ENCODE results near the gene CDK5R2.

The CDK5R2 gene

DNA sequence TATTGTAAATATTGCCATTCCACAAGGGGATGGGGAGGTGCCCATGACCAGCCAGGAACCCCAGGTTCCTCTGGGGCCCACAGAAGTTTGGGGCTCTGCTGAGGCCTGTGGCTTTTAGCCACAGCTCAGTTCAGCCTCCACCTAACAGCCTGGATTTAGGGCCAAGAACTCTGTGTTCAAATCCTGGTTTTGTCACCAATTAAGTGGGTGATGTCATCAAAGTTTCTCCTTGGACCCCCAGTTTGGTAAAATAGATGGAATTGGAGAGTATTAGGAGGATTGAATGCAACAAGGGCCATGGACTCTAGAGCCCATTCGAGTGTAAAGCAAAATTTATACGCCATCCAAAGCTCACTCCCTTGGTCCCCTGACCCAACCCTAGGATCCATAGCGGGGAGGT is 28.7 kb downstream of the CDK5R2 start:
- DNase-seq (ENCODE audit: low read depth), result no peak

DNA sequence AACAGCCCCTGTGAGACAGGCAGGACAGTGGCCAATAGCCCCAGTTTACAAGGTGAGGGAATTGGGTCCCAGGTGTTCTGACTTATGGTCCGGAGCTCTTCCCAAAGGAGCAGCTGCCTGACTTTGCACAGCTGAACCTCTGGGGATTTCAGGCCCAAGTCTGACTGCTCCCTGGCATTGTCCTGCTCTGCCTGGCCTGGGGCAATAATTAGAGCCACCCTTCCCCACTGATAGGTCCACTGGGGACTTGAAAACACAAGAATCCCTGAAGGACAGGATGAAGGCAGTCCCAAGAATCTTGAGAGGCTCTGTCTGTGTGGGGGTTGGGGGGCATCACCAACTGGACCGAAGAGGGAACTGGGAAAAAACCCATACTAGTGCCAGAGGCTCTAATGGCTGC is 29.2 kb downstream of the CDK5R2 start:
- no peak for DNase-seq (ENCODE audit: low read depth)

DNA sequence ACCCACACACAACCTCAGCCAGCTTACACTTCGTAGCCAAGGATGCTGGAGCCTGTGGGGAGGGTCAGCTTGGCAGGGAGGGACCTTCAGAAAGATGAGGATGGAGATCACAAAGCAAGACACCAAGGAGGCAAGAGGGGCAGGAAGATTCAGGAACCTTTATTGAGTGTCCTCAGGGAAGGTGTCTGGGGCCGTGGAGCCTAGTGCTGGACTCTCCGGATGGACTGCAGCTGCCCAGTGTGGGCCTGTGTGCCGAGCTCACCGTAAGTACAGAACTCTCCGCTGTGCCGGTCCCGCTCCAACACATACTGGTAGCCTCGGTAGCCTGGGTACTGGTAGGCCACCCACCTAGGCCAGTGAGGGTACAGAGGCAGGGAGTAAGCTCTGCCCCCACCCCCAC is 30.6 kb downstream of the CDK5R2 start:
- no peak for DNase-seq (ENCODE audit: low read depth)

DNA sequence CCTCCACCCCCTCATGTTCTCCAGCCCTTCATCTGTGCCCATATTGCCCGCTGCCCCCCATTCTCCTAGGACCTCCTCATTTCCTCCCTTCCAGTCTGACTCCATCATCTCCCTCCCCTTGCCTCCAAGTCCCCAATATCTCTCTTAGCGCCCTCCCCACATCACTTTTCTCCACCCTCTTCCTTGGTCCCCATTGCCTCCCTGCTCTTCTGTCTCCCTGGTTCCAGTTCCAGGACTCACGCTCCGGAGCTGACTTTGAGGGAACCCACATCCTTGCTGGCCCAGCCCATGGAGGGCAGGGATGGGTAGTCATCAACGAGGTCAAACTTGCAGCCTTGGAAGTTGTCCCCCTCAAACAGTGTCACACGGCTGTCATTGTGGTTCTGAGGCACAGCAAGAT is 31.1 kb downstream of the CDK5R2 start:
- no peak for DNase-seq (ENCODE audit: low read depth)

DNA sequence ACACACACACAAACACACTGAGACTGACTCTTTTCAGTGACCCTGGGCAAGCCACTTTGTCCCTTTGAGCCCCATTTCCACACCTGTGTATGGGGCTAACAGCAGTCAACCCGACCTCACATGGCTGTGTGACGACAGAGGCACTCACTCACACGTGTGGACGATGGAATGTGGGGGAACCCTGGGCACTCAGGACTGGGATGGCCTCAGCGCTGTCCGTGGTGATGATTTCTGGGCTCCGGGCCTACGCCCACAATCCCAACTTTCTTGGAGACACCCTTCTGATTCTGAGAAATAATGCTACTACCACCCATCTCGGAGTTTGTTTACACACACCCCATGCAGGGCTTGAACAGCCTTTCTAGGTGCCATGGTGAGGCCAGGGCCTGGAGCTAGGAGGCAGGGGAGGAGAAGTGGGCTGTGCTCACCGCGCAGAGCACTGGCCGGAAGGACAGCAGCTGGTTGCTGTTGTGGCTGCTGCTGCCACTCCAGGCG is 32.3 kb downstream of the CDK5R2 start:
- DNase-seq (ENCODE audit: low read depth), result no peak

DNA sequence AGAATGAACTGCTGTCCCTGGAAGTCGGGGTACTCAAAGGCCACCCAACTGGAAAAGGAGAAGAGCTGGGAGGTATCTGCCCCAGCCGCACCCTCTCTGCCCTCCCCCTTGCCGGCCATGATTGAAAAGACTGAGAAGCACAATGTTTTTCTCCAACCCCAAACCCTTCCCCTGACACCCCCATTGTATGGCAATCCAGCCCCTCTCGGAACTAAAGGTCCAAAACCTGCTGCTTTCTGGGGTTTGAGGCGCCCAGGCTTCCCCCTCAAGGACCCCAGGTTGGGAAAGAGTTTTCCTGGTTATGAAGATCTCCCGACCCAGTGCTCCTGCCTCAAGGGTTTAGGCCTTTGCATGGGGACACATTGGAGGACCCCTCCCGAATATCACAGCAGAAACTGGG is 32.7 kb downstream of the CDK5R2 start:
- no peak for DNase-seq (ENCODE audit: low read depth)

DNA sequence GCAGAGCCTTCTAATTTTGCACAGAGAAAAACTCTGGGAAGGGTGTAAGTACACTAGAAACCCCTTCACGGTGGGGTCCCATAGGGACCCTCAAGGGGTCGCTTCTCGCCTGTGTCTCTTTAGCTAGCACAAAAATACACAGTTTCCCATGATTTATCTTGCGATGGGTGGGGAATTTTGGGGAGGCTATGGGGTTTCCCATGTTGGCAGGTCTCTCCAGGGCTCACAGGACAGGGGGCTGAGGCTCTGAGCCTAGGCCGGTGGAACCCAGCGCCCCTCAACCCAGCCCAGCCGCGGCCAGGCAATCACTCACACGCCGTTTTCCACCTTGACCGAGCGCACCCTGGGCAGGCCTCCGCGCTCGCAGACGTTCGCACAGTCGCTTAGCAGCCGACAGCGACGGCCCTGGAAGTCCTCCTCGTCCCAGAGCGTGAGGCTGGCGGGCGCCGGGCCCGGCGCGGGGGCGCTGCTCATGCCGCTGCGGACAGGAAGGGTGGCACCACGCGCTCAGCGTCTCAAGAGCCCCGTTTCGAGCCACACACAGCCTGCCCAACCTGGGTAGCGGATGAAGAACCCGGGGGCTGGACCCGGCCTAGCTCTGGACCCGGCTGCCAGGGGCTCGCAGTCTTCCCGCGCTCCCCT is 33.4 kb downstream of the CDK5R2 start:
- DNase-seq (ENCODE audit: low read depth), result no peak

DNA sequence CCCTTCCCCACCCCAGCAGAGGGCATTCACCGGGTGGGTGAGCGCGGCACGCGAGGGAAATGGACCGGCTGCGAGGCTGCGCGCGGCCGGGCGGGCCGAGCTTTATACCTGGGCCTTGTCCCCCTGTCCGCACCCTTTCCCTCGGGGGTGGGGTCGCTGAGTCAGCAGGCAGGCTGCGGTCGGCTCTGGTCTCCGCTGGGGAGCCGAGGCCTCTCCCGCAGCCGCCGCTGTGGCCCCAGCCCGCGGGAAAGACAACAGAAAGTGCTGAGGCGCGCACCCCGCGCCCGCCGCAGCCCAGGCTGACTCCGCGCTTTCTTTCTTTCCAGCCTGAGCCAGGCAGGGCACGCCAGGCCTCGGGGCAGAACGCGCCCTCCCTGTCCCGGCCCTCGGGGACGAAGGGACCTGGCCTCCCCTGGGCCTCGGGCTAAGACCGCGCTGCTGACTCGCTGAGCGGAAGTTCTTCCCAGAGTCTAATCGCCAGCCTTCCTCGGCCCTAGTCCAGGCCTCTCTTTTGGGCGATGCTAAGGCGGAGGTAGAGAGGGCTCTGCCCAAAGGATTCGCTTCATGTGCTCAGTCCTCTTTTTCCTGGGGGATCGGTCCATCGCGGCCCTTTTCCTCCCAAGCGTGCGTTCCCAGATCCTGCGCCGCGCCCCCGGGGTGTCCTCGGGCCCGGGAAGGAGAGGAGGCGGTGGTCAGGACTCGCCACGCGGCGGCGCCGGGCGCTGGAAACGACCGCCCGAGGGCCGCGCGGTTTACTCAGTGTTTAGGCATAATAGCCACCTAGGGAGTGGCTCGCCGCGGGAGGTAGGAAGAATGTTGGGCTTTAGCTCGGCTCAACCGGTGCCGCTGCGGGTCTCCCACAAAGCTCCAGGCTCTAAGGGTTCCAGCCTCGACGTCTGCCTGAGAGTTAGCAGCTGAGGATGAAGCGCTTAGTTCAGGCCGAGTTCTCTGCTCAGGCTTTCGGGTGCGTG is 34.2 kb downstream of the CDK5R2 start, which contains the start of gene CRYBA2:
TSS of gene CRYBA2 (minus strand) at position 78 of the 971 bp plus-strand sequence. CDS start 246 bp downstream, outside the sequence.
- no peak for DNase-seq (ENCODE audit: low read depth)

DNA sequence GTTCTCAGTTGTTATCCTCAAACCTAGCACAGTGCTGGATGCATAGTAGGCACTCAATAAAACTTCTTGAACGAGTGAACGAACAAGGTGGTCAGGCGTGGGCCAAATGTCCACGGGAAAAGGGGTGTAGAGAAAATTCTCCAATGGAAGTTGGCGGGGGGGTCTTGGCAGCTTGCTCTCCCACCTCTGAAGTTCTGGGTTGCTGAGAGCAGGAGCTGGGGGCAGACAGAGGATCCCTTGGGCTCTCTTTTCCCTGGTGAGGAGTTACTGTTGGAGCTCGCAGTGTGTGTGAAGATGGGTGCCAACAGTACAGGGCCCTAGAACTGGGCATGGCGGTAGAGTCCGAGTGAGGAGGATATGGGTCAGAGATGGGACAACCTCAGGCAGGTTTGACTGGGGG is 36.1 kb downstream of the CDK5R2 start:
- DNase-seq (ENCODE audit: low read depth), result no peak

DNA sequence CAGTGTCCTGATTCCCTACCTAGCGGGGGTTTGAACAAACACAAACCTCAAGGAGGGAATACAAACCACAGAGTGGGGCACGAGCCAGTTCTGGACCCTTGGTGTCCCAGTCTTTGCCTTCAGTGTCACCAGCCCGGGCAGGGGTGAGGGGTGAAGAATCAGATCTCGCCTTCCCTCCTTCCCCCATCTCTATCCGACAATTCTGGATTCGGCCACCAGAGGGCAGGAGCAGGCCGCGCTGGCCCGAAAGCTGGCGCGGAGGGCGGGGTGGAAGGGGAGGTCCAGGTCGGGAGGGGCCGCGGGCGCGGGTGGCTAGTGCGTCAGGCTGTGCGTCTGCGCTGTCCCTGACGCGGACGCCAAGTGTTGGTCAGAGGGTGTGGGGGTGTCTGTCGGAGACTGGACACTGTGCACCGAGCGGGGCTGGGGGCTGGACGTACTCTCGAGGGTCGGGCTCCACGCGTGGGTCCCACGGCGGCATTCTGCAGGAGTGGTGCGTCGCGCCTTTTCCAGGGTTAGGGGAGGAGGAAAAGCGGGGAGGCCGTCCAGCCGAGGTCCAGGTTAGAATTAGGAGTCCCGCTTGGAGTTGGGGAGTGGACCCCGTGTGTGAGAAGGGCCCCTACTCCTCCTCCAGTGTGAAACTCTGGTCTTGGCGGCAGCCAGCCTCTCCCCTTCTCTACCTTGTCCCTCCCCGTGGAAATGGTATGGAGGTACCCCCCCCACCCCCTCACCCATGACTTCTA is 36.7 kb downstream of the CDK5R2 start:
- peak; percentile 64 for DNase-seq (ENCODE audit: low read depth)

DNA sequence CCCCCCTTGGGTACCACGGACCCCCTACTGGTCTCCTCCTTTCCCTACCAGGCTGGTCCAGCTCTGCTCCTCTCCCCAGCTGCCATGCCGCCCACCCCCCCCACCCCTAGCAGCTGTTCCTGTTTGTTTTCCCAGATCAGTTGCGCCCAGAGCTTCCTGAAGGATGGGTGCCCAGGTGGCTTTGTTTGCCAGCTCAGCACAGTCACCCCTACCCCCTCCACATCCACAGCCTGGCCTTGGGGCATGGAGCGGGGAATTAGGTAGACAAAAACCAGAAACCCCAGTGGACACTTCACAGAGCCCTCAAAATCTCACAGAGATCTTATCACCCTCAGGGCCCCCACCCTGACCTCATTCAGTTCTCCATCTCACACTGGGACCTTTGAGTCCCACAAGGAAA is 37.5 kb downstream of the CDK5R2 start:
- no peak for DNase-seq (ENCODE audit: low read depth)

DNA sequence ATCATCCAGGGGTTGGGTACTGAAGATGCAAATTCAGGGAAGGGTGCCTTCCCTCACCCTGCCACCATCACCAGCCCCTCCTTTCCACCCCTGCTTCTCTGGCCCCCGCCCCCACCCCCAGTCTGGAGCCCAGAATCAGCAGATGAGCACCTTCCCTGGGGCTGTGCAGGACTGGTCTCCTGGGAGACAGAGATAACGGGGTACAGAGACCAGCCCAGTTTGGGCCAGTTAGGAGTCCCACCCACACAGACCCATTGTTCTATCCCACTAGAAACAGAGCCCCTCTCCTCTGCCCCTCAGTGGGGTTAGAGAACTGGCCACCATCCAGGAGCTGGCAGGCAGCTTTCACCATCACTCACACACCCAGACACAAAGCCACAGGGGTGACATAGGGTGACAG is 38.3 kb downstream of the CDK5R2 start:
- no peak for DNase-seq (ENCODE audit: low read depth)

DNA sequence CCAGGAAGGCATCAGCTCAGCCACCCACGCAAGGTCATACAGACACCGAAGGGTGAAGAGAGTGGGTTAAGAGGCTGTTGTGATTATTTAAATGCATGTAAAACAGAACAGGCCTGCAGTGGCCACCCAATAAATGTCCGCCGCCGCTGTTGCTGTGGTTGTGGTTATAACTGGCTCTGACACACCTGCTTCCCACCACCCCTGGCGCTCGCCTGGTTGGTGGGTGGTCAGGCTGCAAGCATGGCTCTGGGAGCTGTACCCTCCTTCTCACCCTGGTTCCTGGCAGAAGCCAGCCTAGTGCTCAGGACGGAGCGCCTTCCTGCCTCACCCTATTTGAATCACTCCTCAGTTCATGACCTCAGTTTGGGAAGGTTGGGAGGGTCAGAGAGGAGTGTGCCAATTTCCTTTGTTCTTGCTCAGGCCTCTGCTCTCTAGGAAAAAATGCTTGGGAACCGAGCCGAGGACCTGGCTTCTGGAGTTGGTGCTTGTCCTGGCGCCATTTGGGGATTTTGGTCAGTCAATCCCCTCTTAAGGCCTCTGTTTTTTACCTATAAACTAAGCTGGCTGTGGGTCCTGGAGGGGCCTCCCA is 39.0 kb downstream of the CDK5R2 start:
- DNase-seq (ENCODE audit: low read depth), result no peak

DNA sequence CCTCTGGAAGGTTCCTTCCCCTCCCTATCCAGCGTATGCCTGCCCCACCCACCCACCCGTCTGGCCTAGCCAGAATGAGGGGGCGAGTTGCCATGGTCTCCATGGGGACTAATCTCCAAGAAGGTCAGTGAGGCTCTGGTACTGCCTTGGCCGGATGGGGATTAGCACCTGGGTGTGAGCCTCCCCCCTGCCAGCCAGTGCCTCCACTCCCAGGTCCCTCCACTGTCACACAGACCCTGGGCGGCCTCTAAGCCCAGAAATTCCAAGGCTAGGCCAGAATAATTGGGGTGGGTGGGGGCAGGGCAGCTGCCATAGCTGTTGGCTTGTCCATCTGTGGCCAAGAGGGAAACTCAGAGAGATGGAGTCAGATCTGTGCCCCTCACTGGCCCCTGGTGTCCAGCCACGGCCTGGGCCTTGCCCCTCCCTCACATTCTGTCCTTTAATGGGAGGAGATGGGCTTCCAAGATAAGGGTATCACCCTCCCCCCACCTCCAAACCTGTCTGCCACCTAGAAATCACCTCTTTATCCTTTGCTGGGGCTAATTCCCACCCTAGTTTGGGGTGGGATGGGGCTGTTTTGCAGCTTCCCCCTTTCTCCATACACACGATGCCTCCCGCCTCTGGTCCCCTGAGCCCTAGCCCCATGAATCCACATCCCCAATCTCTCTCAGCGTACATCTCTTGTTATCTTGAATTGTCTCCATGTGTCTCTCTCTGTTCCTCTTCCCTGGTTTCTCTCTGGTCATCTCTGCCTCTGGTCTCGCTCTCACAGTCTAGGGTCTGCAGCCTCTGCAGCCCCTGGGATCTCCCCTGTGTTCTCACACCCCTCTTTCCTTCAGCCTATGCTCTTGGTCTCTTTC is 39.8 kb downstream of the CDK5R2 start:
- no peak for DNase-seq (ENCODE audit: low read depth)

DNA sequence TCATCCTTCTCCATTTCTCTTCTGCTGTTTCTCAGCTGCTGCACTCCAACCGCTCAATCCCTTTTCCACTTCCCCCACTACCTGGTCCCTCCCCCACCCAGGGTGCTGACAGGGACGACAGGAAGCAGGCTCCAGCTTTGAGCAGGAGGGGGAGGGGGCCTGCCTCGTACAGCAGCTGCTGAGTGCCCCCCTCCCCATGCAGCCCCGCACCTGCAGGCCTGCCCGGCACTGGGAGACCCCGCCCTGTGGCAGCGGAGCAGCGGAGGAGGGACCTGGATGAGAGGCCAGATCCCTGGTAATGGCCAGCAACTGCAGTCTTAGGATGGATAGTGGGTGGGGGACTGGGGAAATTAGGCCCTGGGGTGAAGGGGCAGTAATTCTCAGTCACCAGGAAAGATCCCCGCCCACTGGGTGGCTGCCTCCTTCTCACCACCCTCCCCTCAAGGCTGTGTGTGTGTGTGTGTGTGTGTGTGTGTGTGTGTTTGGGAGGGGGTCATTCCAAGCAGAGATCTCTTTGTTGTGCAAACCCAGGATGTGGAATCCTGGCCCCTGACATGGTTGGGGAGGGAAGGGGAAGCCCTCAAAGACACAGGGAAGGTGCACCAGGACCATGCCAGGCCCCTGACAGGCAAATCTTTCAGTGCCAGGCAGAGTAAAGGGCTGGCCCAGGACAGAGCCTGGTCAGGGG is 40.6 kb downstream of the CDK5R2 start:
- DNase-seq (ENCODE audit: low read depth), result no peak

DNA sequence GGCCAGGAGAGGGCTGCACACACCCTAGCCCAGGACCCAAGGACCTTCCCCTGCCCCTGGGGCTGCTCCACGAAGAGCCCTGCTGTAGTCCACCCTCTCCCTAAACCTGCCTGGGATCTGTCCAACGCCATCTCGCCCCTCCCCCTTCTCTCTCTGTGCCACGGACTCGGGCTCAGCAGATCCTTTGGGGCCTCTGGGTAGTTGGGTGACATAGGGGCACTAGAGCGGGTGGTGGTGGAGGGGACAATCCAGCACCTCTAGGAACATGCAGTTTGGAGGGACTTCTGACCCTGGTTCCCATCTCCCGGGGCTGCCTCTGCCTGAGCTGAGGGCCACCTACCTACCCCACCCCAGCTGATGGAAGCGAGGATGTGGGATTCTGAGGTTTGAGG is 41.1 kb downstream of the CDK5R2 start:
- no peak for DNase-seq (ENCODE audit: low read depth)

DNA sequence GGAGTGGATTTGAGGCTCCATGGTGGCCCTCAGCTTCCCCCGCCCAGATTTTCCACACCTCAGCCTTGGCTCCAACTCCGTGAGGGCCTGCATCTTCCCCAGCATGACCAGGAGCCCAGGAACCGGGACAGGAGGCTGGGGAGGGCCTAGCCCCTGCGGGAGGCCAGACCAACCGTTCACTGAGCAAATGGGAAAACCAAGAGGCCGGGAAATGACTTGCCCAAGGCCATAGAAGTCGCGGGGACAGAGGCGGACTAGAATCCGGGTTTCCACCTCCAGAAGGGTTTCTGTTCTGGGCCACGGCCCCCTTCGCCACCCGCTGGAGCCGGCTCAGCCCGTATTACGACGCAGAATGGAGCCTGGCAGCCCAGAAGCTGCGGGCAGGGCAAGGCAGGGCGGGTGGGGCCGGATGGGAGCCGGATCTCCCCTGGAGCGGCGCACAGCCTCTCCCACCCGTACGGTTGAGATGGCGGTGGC is 41.7 kb downstream of the CDK5R2 start:
- DNase-seq (ENCODE audit: low read depth), result no peak

DNA sequence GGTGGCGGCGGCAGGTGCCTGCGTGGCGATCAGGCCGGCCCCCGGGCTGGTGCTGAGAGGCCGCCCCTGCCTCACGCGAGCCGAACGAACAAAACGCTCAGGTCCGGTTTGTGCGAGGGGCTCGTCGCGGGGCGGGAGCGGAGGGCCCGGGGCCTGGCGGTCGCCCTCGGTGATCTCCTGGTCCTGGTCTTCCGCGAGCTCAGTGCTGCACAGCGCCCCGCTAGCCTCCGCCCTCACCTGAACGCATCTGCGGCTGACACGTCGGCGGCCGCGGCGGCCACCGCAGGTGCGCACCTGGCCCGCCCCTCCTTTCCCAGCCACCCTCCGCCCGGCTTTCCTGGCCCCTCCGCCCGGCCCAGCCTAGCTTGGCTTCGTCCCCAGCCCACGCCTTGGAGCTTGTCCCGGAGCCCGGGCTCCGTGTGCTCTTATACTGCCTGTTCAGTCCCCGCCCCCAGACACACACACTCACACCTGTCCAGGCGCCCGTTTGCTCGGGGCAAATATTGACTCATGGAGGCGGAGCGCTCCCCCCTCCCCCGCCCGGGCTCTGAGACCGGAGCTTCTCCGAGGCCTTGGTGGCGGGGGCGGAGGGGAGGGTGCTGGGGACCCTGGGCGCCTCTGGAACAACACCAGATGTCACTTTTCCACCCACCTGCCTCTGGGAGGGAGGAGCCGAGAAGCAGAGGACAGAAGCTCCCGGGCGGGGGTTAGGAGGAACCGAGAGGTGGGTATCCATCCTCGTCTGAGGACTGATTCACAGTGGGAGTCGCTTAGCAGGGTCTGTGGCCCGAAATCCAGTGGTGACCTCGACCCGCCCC is 42.3 kb downstream of the CDK5R2 start:
- no peak for DNase-seq (ENCODE audit: low read depth)
